ENCODE measurements around the gene SPAG8. TPM values are rescaled to one million over a fixed set of nuclear protein-coding genes. Genes with fewer than 3 reads are reported as not detected.

Gene SPAG8
- total RNA-seq, 1 experiment from 2014 or later, result 0.63 TPM

DNA sequence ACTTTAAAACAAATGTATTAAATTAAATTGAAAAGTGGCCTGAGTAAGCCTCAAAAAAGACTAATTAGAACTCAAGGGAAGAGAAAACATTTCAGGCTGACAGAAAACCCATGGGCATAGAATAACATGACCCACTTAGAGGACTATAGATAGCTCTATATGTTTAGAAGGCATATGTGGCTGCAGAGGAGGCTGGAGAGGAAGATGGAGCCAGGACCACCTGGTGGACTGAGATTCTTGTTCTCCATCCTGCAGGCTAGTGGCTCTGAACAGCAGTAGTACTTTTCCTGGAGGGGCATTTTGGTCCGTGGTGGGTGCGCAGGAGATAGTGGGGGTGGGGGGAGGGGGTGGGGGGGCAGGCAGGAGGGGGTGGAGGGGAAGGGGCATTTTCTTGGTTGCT, 31.0 kb downstream of the SPAG8 start:
- no peaks in the 10 kb centered on the region; the same call in 1 of the 2 replicates for H3K4me1 ChIP-seq
- no peak for DNase-seq
- H3K9me3 ChIP-seq (replicated peaks), result no peaks in the 10 kb centered on the region
- no peak overlapping the region for H3K4me3 ChIP-seq
- no peaks in the 10 kb centered on the region for H3K36me3 ChIP-seq
- H3K27me3 ChIP-seq, result no peaks in the 10 kb centered on the region
- H3K27ac ChIP-seq, result no peak overlapping the region

DNA sequence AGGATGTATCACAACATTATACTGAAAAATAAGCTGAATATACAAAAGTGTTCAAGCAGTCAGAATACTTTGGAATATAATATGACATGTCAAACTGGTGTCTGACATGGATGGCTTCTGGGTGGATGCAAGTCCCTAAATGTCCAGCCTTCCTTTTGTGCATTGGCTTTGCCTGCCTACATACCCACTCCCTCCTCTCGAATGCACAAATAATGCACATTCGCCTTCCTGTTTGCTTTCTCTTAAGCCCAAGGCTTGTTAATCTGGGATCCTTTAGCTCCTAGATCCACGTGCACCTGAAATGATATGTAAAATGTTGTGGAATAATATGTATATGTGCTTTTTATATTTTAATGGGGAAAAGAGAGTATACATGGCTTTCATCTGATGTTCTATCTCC, 33.6 kb downstream of the SPAG8 start:
- Histone ChIP-seq H3K4me1 (no peaks in the 10 kb centered on the region; the same call in 1 of the 2 replicates), H3K9me3 (replicated peaks) (no peaks in the 10 kb centered on the region), H3K36me3 (no peaks in the 10 kb centered on the region), H3K4me3 (no peak overlapping the region), H3K27me3 (no peaks in the 10 kb centered on the region), H3K27ac (no peak overlapping the region)
- no peak for DNase-seq

DNA sequence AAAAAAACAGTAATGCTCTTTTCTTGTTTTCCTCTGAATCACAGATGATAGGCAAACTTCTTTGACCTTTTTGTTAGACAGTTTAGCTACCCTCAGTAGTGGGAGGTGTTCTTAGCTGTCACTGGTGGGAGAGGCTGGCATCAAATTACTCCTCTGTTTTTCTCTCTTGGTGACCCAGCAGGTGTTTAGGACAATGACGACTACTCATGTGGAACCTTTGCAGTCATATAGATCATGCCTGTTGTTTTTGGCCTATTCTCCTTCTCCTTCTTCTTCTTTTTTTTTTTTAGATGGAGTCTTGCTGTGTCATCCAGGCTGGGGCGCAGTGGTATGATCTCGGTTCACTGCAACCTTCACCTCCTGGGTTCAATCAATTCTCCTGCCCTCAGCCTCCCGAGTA, 36.0 kb downstream of the SPAG8 start:
- DNase-seq, result peak in 1 of 2 experiments; percentile 55

DNA sequence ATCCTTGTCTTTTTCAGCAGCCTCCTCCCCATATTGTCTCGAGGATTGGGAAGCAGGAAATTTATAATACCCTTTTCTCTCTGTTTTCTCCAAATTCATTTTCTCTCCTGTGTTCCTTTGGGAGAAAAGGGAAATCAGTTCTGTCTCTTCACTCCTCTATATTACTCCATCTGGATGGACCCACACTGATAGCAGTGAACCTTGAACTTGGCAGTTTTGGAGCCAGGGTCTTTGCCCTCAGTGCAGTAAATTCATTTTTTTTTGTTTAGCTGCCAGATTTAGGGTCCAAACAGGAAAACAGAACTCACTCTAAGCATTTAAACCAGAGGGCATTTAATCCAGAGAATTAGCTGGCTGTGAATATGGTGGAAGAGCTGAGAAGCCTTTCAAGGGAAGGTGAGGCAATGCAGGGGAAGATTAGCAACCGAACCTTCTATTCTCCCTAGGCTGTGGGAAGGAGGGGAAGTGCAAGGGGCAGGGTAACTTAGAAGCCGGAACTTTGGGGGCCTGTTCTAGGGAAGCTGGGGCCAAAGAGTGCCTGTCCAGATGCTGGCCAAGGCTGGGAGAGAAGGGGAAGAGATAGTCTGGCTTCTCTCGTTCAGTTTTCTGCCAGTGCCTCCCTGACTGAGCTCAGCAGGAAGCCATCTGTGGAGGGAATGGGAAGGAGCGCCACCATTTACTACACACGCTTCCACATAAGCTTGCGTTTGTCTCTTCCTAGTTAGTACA, 37.0 kb downstream of the SPAG8 start:
- no peak for DNase-seq
- H3K9me3 ChIP-seq (replicated peaks), result no peaks in the 10 kb centered on the region
- H3K27me3 ChIP-seq, result no peaks in the 10 kb centered on the region
- H3K4me1 ChIP-seq, result peaks cover 8% of the 10 kb centered on the region
- no peak overlapping the region for H3K27ac ChIP-seq
- no peak overlapping the region for H3K4me3 ChIP-seq
- no peaks in the 10 kb centered on the region for H3K36me3 ChIP-seq

More for the DNA sequence above, 36.0 kb downstream of the SPAG8 start:
- H3K4me3 ChIP-seq, result no peak overlapping the region
- H3K27me3 ChIP-seq, result no peaks in the 10 kb centered on the region
- H3K27ac ChIP-seq, result no peak overlapping the region
- H3K36me3 ChIP-seq, result no peaks in the 10 kb centered on the region
- no peaks in the 10 kb centered on the region for H3K9me3 ChIP-seq (replicated peaks)
- H3K4me1 ChIP-seq, result peaks cover 8% of the 10 kb centered on the region

DNA sequence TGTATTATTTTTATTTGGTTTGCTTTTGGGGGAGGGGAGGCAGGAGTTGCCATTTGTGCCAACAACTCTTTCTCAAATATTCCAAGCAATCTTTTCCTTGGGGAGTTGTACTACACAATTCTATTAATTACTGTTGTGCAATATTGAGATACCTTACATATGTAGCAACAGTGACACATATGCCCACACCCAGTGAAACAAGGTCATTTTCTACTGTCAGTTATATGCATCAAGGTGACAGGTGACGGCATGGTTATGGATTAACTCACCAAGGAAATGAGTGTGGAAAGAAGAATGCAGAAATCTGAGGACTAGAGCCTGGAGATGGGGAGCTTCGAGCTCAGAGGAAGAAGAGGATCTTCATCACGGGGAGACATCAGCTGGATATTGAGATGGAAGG, 40.1 kb downstream of the SPAG8 start:
- H3K4me1 ChIP-seq, result peaks cover 8% of the 10 kb centered on the region
- no peaks in the 10 kb centered on the region for H3K36me3 ChIP-seq
- H3K27me3 ChIP-seq, result no peaks in the 10 kb centered on the region
- no peaks in the 10 kb centered on the region for H3K9me3 ChIP-seq (replicated peaks)
- no peak for DNase-seq
- H3K4me3 ChIP-seq, result no peak overlapping the region
- H3K27ac ChIP-seq, result no peak overlapping the region

DNA sequence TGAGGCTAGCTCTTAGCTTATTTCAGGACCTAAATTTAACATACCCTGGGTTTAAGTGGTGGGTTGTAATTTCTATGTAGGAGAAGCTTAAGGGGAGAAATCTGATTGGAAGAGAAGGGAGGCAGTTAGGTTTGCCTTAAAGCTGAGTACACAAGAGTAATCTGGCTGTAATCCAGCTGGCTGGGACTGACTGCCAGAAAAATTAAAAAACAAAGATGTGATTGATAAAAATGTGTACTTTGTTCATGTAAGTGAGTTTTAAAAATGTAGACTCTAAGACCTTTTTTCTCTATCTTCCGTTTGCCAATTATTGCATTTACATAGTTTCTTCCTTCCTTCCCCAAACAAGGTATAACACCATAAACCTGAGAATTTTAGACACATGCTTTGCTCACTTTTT, 40.5 kb downstream of the SPAG8 start:
- H3K9me3 ChIP-seq (replicated peaks), result no peaks in the 10 kb centered on the region
- H3K27ac ChIP-seq, result no peak overlapping the region
- H3K4me3 ChIP-seq, result no peak overlapping the region
- peaks cover 8% of the 10 kb centered on the region for H3K4me1 ChIP-seq
- no peaks in the 10 kb centered on the region for H3K27me3 ChIP-seq
- DNase-seq, result peak in 1 of 2 experiments; percentile 41
- H3K36me3 ChIP-seq, result no peaks in the 10 kb centered on the region

DNA sequence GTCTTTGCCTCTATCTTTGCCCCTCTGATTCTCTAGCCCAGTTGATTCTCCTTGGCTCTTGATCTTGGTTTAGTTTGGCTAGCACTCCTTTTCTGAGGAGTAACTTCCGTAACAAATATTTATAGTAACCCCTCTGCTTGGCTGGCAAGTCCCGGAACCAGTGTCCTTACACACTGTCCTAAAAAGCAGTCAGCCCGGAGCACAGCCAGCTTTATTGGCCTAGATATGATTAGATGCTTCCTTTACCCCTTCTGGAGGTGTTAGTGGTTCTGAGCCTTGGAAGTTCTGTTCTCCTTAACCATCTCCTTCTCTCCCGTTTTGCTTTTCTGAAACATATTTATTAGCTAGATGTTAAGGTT, 41.0 kb downstream of the SPAG8 start:
- Histone ChIP-seq H3K27ac (no peak overlapping the region), H3K9me3 (replicated peaks) (no peaks in the 10 kb centered on the region), H3K4me3 (no peak overlapping the region), H3K27me3 (no peaks in the 10 kb centered on the region), H3K36me3 (no peaks in the 10 kb centered on the region), H3K4me1 (peaks cover 8% of the 10 kb centered on the region)
- DNase-seq, result no peak

DNA sequence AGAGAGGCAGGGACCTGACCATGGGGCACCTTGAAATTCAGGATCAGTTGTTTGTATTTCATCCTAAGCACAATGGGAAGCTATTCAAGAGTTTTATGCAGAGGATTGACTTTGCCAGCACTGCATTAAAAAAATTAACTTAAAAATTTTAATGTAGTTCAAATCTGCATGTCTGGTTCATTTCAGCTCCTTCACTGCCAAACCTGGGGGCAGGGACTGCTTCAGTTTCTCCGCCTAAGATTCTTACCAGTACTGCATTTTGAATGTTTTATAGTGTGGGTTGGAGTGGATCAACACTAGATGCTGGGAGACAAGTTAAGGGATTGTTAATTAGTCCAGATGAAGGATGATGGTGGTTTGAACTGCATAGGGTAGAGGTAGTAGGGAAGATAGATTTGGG, 42.3 kb downstream of the SPAG8 start:
- Histone ChIP-seq H3K4me1 (peaks cover 8% of the 10 kb centered on the region), H3K36me3 (no peaks in the 10 kb centered on the region), H3K4me3 (no peak overlapping the region), H3K27ac (no peak overlapping the region), H3K27me3 (no peaks in the 10 kb centered on the region), H3K9me3 (replicated peaks) (no peaks in the 10 kb centered on the region)
- DNase-seq, result no peak

DNA sequence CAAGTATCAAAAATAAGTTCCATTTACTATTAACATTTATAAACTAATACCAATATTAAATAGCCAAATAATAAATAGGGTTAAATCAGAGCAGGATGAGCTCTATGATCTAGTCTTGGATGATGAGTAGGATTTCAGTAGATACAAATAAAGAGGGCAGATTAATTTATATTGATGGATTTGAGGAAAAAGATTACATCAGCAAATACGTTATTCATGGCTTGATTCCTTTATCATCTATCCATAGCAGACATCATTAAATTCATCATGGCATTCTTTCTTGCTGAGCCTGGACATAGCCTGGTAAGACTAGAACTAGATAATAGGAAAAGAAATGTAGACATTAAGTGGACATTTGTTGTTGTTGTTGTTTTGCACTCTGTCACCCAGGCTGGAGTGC, 44.6 kb downstream of the SPAG8 start:
- no peaks in the 10 kb centered on the region for H3K9me3 ChIP-seq (replicated peaks)
- H3K27ac ChIP-seq, result no peak overlapping the region
- H3K27me3 ChIP-seq, result no peaks in the 10 kb centered on the region
- no peak overlapping the region for H3K4me3 ChIP-seq
- peaks cover 8% of the 10 kb centered on the region for H3K4me1 ChIP-seq
- no peak for DNase-seq
- H3K36me3 ChIP-seq, result no peaks in the 10 kb centered on the region

DNA sequence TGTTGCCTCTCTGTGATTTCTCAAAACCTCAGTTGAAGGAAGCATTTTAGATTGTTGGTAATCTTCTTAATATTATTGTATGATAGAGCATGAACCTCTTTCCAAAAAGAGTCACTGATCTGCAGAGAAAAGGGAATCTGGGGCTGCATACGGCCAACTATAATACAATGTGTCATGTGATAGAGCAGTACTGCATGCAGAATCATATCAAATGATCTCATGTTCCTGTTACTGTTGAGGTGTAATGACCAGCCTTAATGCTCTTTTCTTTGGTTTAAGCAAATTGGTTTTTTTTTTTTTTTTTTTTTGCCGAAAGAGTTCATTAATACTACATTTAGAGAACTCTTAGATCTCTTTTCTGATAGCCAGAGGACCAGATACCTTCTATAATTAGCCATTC, 45.1 kb downstream of the SPAG8 start:
- Histone ChIP-seq H3K36me3 (no peaks in the 10 kb centered on the region), H3K4me1 (peaks cover 8% of the 10 kb centered on the region), H3K27me3 (no peaks in the 10 kb centered on the region), H3K4me3 (no peak overlapping the region), H3K9me3 (replicated peaks) (no peaks in the 10 kb centered on the region), H3K27ac (no peak overlapping the region)
- DNase-seq, result no peak

DNA sequence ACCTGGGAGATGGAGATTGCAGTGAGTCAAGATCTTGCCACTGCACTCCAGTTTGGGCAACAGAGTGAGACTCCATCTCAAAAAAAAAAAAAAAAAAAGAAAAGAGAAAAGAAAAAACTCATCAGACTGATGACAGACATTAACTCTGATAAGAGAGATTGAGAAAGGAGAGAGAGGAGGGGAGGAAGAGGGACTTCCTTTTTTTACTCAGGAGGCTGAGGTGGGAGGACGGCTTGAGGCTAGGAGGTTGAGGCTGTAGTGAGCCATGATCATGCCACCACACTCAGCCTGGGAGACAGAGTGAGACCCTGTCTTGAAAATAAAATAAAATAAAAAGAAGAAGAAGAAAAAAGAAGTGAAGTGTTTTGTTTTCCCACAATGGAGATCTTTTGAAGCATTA, 48.3 kb downstream of the SPAG8 start:
- no peak for DNase-seq
- Histone ChIP-seq H3K4me1 (no peaks in the 10 kb centered on the region), H3K27ac (no peak overlapping the region), H3K9me3 (replicated peaks) (no peaks in the 10 kb centered on the region), H3K4me3 (no peak overlapping the region), H3K27me3 (no peaks in the 10 kb centered on the region), H3K36me3 (no peaks in the 10 kb centered on the region)

DNA sequence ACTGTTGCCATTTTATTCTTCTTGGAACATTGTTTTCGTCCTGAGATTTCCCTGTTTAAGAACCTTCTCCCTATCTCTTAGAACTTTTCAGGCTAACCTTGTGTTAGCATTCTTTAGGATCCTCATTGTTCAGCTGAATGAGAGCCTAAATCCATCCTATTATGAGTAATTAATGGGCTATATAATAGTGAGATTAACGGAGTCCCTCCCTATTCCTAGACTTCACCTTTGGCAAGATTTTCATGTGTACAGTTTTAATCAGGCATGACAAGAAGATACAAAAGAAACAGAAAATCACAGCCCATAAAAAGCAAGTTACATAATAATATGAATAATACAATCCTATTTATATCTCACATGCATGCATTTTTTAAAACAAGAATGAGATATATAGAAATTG, 48.9 kb downstream of the SPAG8 start:
- Histone ChIP-seq H3K9me3 (replicated peaks) (no peaks in the 10 kb centered on the region), H3K27ac (no peak overlapping the region), H3K4me1 (no peaks in the 10 kb centered on the region), H3K36me3 (no peaks in the 10 kb centered on the region), H3K27me3 (no peaks in the 10 kb centered on the region), H3K4me3 (no peak overlapping the region)
- no peak for DNase-seq

DNA sequence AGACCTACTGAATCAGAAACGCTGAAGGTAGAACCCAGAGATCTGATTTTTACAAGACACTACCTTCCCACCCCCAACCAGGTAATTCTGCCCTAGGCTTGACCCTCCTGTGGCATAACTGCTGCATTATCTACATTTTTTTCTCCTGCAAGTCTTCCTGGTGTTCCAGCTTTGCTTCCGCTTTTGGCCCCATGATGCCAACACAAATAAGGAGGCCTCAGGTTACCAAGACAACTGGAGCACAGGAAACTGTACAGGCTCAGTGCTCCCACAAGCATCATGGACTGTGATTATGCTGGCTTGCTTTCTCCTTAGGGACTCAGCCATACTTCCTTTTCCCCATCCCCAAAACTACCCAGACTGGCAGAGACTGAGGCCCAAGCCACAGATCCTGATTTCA, 51.4 kb downstream of the SPAG8 start:
- no peak overlapping the region for H3K4me3 ChIP-seq
- H3K9me3 ChIP-seq (replicated peaks), result no peaks in the 10 kb centered on the region
- H3K36me3 ChIP-seq, result no peaks in the 10 kb centered on the region
- no peak for DNase-seq
- no peaks in the 10 kb centered on the region for H3K4me1 ChIP-seq
- H3K27ac ChIP-seq, result no peak overlapping the region
- no peaks in the 10 kb centered on the region for H3K27me3 ChIP-seq

DNA sequence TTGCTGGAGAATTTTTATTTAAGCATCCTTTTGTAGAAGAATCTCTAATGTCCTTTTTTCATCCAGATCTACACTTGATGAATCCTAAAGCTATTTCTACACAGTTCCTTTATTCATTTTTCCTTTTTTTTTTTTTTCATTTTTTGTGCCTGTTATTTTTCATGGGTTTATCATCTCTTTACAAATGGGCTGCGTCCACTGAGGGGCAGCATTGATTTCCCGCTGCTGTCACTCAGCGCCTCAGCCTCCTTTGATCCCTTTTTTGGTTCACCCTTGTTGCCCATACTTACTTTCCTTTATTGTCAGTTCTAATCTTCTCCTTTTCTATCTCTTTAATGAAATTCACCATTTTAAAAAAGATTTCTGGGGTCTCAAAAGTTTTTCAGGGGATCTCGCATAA, 52.3 kb downstream of the SPAG8 start:
- Histone ChIP-seq H3K27ac (no peak overlapping the region), H3K27me3 (no peaks in the 10 kb centered on the region), H3K36me3 (no peaks in the 10 kb centered on the region)

More for the DNA sequence above, 52.3 kb downstream of the SPAG8 start:
- no peak for DNase-seq
- no peaks in the 10 kb centered on the region for H3K4me1 ChIP-seq
- no peak overlapping the region for H3K4me3 ChIP-seq
- H3K9me3 ChIP-seq (replicated peaks), result no peaks in the 10 kb centered on the region
